ENCODE measurements around the gene TRAF3.
"Not testable (repeated sequence)": the region's sequence is repeated elsewhere in the genome, so short reads cannot be mapped to it uniquely, and the experiment has no call there.

The TRAF3 gene

DNA sequence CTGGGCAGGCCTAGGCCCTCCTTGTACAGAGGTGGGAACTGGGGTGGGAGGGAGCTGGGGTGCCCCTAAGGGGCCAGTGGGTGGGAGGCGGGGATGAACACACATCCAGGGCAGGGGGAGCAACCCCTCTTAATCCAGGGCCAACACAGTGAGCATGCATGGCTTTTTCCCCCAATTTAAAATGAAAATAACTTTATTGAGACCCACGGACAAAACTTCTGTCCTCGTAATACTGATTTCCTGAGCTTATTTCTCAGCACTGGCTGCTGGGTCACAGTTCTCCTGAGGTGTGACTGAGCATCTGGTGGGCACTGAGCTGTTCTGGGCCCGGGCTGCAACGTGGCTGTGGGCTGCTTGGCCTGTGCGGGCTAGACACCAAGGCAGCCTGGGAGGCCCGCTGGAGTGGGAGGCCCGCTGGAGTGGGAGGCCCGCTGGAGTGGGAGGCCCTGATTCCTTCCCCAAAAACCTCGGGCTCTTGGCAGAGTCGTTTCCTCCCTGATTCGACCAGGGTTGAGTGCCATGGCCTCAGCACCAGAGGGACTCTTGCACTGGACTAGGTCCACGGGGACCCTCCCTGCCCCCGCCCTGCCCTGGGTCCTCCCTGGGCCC lies 24.9 kb upstream of the TRAF3 start:
- no peak for DNase-seq

DNA sequence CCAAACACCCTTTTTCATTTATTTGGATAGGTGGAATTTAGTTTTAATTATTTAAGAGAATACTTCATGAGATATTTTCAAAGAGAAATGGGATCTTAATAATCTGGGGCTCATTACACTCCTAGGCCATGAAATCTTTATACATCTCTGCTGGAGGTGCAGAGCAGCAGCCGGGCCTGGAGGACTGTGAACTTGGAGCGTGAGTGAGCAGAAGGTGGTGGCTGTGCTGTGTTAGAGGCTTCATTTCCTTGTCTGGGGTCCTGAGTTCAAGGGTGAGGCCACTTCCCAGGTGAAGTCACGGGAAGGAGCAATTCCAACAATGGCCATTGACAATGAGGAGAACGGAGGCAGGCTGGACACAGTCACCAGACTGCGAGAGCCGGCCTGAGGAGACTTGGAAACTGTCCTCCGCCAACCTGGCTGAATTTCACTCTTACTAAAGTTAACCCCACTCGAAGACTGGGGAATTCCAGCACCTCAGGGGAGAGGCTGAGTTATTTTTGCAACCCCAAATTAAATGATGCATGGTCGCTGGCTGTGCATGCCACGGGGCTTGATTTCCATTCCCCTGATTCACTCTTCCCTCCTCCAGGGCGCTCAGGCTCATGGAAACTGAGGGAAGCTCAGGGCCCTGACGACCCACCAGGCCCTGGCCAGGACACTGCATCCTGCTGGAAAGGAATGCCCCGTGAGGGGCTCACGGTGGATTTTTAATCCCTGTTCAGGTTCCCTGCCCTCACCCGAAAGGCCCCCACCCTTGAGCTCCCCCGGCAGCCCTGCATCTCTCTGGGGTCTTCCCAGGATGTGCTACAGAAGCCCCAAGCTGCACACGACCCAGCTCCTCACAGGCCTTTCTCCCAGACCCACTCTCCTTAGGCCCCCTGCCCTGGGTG lies 22.6 kb upstream of the TRAF3 start:
- no peak for DNase-seq

DNA sequence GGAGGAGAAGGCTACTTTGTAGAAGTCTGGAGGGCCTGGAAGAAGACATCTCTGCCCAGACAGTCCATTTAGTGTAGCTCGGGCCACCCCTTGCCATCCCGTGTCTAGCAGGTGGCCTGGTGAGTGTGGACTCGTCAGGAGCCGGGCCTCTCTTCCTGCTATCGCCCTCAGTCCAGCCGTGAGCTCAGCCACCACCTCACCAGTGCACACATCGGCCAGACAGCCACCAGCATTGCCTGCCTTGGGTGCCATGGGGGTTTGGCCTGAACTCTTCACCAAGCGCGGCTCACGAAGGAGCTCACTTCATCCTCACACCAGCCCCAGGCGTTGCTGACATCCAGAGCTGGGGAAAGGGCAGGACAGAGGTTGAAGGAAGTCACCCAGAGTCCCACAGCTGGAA lies 19.6 kb upstream of the TRAF3 start:
- no peak for DNase-seq

- no peak for DNase-seq
Measured at GRCh38 chr14:102758087-102758486, 19.2 kb upstream of the TRAF3 start.

DNA sequence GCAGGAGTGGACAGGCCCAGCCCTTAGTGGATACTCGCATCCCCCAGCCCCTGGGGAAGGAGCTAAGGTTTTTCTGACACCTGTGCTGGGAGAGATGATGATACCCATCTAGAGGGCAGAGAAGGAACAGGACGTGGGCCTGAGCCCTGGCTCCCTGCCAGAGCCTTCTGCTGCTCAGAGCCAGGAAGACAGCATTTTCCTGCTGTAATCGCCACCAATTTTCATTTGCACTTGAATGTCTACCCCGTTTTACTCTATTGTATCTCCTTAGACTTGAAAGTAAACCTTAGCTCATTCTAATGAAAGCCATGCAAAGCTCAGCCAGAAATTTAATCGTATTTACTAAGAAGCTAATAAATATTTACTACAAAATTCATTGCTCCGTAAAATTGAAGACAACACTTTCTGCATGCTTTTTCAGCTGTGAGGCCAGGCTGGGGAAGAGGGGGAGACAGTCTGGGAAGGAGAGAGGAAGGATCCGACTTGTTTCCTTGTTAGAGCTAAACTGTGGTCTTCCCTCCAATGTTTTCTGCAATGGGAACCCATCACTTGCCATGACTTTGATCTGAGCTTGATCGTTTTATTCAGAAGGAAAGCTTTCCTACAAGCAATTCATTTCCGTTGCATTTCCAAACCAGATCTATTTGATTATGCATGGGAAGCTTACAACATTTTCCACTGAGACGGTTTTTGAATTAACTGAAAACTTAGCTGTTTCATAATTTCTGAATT lies 17.6 kb upstream of the TRAF3 start:
- DNase-seq = no peak

GRCh38 chr14:102760496-102761193 lies 16.6 kb upstream of the TRAF3 start:
- no peak for DNase-seq

- no peak for DNase-seq
Measured at GRCh38 chr14:102761206-102761605, 16.0 kb upstream of the TRAF3 start.

- no peak for DNase-seq
Measured at GRCh38 chr14:102764220-102764671, 13.0 kb upstream of the TRAF3 start.

DNA sequence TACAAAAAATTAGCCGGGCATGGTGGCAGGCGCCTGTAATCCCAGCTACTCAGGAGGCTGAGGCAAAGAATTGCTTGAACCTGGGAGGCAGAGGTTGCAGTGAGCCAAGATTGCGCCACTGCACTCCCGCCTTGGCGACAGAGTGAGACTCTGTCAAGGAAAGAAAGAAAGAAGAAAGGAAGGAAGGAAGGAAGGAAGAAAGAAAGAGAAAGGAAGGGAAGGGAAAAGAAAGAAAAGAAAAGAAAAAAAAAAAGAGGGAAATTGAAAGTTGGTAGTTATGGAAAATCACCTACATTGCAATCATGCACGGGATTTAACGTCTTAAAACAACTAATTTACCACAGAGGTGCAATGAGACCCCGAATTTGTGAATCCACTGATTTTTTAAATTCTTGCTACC lies 11.5 kb upstream of the TRAF3 start:
- not testable (repeated sequence) for DNase-seq

GRCh38 chr14:102768223-102769048 lies 8.8 kb upstream of the TRAF3 start:
- no peak for DNase-seq

GRCh38 chr14:102769049-102769327 lies 8.3 kb upstream of the TRAF3 start:
- no peak for DNase-seq

DNA sequence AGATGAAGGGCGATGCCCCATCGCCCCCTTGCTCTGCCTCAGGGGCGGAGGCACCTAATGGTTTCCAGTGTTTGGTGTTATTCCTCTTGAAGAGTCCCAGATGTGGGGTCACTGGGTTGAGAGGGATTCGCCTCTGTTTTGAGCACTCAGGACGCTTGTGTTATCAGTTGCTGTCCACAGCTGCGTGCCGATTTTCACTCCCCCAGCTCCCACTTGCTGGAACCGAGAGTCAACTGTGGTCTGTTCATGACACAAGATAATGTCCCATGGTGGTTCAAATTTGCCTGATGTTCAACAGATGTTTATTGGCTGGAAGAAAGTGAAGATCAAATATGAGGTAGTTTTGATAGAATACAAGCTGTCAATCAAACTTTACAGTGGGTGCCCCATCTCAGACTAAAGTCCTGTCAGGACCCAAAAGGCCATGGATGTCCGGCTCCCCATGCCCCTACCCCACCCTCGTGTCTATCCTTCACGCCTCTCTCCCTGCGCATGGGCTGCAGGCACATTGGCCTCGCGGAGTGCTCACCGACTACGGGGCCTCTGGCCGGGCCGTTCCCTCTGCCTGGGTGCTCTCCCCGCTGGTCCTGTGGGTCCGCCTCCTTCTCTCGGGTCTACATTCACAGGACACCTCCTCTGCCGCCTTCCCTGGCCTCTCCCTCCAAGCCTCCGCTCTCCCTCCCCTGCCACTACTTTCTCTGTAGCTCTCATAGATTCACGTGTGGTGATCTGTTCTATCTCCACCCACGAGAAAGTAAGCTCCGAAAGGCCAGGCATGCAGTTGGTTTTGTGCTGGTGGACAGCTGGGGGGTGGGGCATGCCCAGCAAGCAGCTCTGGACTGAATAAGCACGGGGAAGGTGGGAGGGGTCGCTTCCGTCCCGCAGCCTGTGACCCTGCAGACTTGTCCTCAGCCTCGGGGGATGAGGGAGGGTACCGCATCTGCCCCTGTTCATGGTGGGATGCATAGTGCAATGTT lies 6.8 kb upstream of the TRAF3 start:
- DNase-seq = no peak

DNA sequence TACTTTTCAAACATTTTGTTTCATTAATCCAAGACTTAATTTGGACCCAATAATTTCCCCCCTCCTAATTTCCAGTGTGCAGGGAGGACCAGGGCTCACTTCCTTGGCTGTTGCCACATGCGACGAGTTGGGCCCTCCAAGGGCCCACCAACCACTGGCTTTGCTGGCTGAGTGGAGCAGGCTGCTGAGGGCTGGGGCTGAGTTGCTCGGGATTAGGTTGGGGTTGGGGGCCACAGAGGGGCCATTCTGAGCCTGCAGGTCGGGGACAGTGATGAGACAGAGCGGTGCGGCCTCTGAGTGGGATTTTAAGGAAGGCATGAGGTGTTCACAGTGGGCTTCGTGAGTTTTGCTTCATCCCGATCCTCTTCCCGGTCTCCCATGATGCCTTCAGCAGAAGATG lies 6.1 kb upstream of the TRAF3 start:
- DNase-seq = no peak

DNA sequence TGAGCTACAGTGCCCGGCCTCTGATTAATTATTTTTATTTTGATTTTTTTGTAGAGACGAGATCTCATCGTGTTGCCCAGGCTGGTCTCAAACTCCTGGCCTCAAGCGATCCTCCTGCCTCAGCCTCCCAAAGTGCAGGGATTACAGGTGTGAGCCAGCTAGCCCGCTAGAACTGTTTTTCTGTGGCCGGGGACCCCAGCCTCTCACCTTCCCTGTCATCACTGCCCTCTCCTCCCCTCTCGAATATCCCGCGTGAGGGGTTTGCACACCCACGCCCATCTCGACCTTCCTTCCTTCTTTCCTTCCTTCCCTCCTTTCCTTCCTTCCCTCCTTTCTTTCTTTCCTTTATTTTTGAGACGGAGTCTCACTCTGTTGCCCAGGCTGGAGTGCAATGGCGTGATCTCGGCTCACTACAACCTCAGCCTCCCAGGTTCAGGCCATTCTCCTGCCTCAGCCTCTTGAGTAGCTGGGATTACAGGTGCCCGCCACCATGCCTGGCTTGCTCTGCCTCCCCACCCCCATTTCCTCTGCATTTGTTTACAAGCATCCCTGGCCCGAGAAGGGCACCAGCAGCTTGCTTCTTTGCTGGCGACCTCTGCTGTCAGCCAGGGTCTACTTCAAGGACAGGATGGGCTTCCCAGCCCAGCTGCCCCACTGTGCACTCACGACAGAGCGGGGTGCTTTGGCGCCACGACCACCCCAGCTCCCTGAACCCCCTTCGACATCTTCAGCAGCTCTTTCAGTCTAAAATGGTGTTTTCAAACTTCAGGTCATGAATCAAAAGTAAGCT lies 4.3 kb upstream of the TRAF3 start:
- DNase-seq = no peak

- DNase-seq = peak; percentile 30 to 69 (median 53)
Measured at GRCh38 chr14:102774391-102775153, 2.7 kb upstream of the TRAF3 start.

- DNase-seq = no peak
Measured at GRCh38 chr14:102775855-102776760, 1.1 kb upstream of the TRAF3 start.

DNA sequence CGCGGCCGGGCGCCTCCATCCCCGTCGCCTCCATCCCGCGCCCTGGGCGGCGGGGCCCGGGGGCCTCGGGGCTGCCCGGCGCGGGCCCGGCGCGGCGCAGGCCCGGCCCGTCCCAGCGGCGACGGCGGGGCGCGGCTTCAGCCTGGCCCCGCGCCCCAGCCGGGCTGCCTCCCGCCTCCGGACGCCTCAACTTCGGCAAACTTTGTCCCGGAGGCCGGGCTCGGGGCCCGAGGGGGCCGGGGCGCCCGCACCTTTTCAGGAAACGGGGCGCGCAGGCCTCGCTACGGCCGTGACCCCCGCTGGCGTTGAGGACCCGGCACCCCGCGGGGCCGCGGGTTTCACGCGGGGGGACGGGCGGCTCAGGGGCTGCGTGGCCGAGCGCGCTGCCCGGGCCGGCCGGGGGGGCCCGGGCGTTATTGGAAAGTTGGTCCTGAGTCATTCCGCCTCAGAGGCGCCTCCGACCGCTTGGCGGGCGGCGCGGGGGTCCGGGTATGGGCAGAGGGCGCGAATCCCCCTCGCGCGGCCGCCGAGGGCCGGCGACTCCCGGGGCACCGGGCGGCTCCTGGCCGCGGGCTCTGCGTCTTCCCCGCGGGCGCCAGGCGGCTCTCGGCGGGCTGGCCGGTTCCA lies 575 bp downstream of the TRAF3 start:
- peak in 1 of 5 donors; percentile 16 for DNase-seq
